Fibroblast of lung (primary cell): ENCODE results near the gene RGS3. TPM values are rescaled to one million over a fixed set of nuclear protein-coding genes. Genes with fewer than 3 reads are reported as not detected.
A peak's percentile ranks its signal among the peaks of the same experiment; 100 is the strongest.

Experiments
- DNase-seq, 2 donors: peaks; one replicate each; pipeline versions ENCODE4 v3.0.0 to v3.0.0-alpha.2; 2010; ENCODE audit warnings: low read depth in 2 of 2
- H2AFZ ChIP-seq: 2 replicates; pipeline ENCODE4 v1.5.1; 2012; ENCODE audit warnings: low read length, control low read depth, inconsistent platforms
- H3K27ac ChIP-seq: 2 replicates; pipeline ENCODE4 v1.5.1; 2011; ENCODE audit warnings: low read length, control low read depth; ENCODE audit not compliant: insufficient read depth
- H3K27me3 ChIP-seq: 2 replicates; pipeline ENCODE4 v1.5.1; 2011; ENCODE audit warnings: mild to moderate bottlenecking, low read length; ENCODE audit not compliant: control insufficient read depth, insufficient read depth
- H3K36me3 ChIP-seq: 2 replicates; pipeline ENCODE4 v1.5.1; 2011; ENCODE audit warnings: low read length; ENCODE audit not compliant: control insufficient read depth, insufficient read depth
- H3K4me1 ChIP-seq: 2 replicates; pipeline ENCODE4 v1.5.1; 2011; ENCODE audit warnings: low read length; ENCODE audit not compliant: control insufficient read depth, insufficient read depth; ENCODE audit errors: extremely low read depth
- H3K4me2 ChIP-seq: 2 replicates; pipeline ENCODE4 v1.5.1; 2011; ENCODE audit warnings: low read length, control low read depth; ENCODE audit not compliant: insufficient read depth; ENCODE audit errors: extremely low read depth
- H3K4me3 ChIP-seq, 4 experiments: fragments of 200-600 bp in 1 of 4; sonication (generic) in 1 of 4; replicated peaks in 1 of 4; 2 replicates each; pipeline ENCODE4 v1.5.1; 2011 to 2016; ENCODE audit warnings: low read length in 4 of 4, low read depth in 3 of 4, mild to moderate bottlenecking in 3 of 4, control low read depth in 2 of 4, inconsistent platforms in 1 of 4, mixed read lengths in 1 of 4; ENCODE audit not compliant: insufficient read depth in 1 of 4; ENCODE audit errors: control extremely low read depth in 1 of 4
- H3K79me2 ChIP-seq: 2 replicates; pipeline ENCODE4 v1.5.1; 2012; ENCODE audit warnings: mild to moderate bottlenecking, low read length, inconsistent platforms; ENCODE audit not compliant: control insufficient read depth, insufficient read depth
- H3K9ac ChIP-seq: 2 replicates; pipeline ENCODE4 v1.5.1; 2011; ENCODE audit warnings: mild to moderate bottlenecking, low read length, control low read depth; ENCODE audit not compliant: insufficient read depth
- H3K9me3 ChIP-seq: 2 replicates; pipeline ENCODE4 v1.5.1; 2012; ENCODE audit warnings: low read depth, low read length; ENCODE audit not compliant: control insufficient read depth, insufficient read depth
- H4K20me1 ChIP-seq: 2 replicates; pipeline ENCODE4 v1.5.1; 2011; ENCODE audit warnings: low read length; ENCODE audit not compliant: control insufficient read depth, insufficient read depth; ENCODE audit errors: extremely low read depth
- EZH2 ChIP-seq: IDR thresholded peaks from 2 replicates; pipeline ENCODE4 v1.5.1; 2012; ENCODE audit warnings: low read length, control low read depth, mild to moderate bottlenecking; ENCODE audit errors: missing control alignments
- polyA plus RNA-seq, 2 donors: library from polyadenylated mRNA; depleted of rRNA in 1 of 2; stranded (reverse) in 1 of 2; unstranded in 1 of 2; fragments of >200 nt; gene quantifications; 2 replicates each; pipeline ENCODE4 v1.2.1, GENCODE V29; 2011 to 2012; ENCODE audit warnings: missing spikeins in 1 of 2
- total RNA-seq: library from RNA; depleted of rRNA; stranded (reverse); fragments of >200 nt; gene quantifications from 2 replicates; pipeline ENCODE4 v1.2.1, GENCODE V29; 2014
- TF ChIP-seq, protein P1 (sequence below), 2 donors: IDR thresholded peaks in 1 of 2; conservative IDR thresholded peaks in 1 of 2; 1 replicate in 1 of 2; 2 replicates in 1 of 2; pipeline ENCODE4 v1.5.1; 2011 to 2012; ENCODE audit warnings: low read length in 2 of 2, control low read depth in 1 of 2, inconsistent platforms in 1 of 2, low read depth in 1 of 2, mild to moderate bottlenecking in 1 of 2

RGS3 gene
- total and polyA plus RNA-seq, 2 donors (not counting 1 experiment from before 2014, with no cell fraction given): 48.1 to 74.3 TPM

DNA sequence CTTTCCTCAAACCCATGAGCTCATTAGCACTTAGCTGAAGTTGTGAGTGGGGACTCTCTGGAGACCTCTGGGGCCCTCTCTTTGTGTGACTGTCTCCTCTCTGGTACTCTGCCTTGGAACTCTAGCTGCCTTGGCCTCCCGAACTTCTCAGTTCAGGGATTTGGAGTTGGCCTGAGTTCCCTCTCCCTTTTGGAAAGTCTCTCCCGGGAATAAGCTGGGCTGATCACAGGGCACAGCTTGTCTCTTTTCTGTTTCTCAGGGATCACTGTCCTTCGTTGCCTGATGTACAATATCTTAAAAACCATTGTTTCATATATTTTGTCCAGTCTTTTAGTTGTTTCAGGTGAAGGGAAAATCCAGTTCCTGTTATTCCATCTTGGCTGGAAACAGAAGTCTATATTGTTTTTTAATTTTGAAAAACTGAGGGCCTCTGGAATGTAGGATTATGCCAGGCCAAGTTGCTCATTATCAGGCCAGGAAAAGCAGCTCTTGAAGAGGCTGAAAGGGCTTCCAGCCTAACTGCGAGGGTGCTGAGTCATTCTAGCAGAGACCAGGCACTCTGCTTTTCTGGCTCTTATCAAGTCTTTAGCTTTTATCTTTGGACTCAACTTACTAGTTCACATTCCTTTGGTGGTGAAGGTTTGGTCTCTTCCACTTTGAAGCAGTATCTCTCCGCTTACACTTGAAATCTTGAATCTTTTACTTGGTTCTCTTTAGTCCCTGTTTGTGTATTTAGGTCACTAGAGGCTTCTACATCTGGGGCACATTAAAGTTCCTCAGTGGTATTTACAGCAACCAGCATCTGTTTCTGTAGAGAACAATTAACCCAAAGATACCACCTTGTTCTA is 8.4 kb upstream of the RGS3 start:
- Histone ChIP-seq H3K4me1 (peaks cover 12% of the 10 kb centered on the region), H3K4me3 (no peak overlapping the region), H3K9me3 (no peaks in the 10 kb centered on the region)

DNA sequence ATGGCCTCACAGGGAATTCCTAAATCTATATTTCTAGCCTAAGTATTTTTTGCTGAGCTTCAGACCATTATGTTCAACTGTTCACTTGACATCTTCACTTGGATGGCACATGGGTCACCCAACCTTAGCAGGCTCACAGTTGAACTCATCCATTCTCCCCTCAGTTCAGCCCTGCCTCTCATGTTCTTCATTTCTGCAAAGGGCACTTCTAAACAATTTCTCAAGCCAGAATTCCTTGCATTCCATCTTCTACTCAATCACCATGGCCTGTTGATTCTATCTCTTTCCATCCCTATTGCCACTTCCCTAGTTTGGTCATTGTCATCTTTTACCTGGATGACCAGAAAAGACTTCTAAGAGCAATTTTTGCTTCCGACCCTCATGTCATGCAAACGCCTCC is 7.3 kb upstream of the RGS3 start:
- no peak overlapping the region for H3K9ac ChIP-seq
- no peaks in the 10 kb centered on the region for H3K36me3 ChIP-seq
- H3K4me1 ChIP-seq: peaks cover 12% of the 10 kb centered on the region
- no peaks in the 10 kb centered on the region for H4K20me1 ChIP-seq
- no peak overlapping the region for H3K27ac ChIP-seq
- H3K4me3 ChIP-seq: no peak overlapping the region
- H3K27me3 ChIP-seq: no peaks in the 10 kb centered on the region
- no peaks in the 10 kb centered on the region for H3K9me3 ChIP-seq
- no peaks in the 10 kb centered on the region for H3K79me2 ChIP-seq
- no peak overlapping the region for H2AFZ ChIP-seq
- TF ChIP-seq EZH2: no peak
- TF ChIP-seq, protein P1, sequence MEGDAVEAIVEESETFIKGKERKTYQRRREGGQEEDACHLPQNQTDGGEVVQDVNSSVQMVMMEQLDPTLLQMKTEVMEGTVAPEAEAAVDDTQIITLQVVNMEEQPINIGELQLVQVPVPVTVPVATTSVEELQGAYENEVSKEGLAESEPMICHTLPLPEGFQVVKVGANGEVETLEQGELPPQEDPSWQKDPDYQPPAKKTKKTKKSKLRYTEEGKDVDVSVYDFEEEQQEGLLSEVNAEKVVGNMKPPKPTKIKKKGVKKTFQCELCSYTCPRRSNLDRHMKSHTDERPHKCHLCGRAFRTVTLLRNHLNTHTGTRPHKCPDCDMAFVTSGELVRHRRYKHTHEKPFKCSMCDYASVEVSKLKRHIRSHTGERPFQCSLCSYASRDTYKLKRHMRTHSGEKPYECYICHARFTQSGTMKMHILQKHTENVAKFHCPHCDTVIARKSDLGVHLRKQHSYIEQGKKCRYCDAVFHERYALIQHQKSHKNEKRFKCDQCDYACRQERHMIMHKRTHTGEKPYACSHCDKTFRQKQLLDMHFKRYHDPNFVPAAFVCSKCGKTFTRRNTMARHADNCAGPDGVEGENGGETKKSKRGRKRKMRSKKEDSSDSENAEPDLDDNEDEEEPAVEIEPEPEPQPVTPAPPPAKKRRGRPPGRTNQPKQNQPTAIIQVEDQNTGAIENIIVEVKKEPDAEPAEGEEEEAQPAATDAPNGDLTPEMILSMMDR (conservative IDR thresholded peaks at IDR 0.05 in 1 of 2, IDR thresholded peaks at IDR 0.05 in 1 of 2; ENCODE audit: low read depth in 1 of 2, low read length in 2 of 2): no peak
- peak in 1 of 2 donors; percentile 45 for DNase-seq
- H3K4me2 ChIP-seq: no peak overlapping the region

More for the DNA sequence above, 8.4 kb upstream of the RGS3 start:
- no peaks in the 10 kb centered on the region for H3K27me3 ChIP-seq
- H3K27ac ChIP-seq: peak overlapping the region; percentile 58
- TF ChIP-seq, protein P1 (conservative IDR thresholded peaks at IDR 0.05 in 1 of 2, IDR thresholded peaks at IDR 0.05 in 1 of 2; ENCODE audit: low read depth in 1 of 2, low read length in 2 of 2): no peak
- TF ChIP-seq EZH2: no peak
- H2AFZ ChIP-seq: peak overlapping the region; percentile 13
- peak; percentile 84 to 98 for DNase-seq
- H4K20me1 ChIP-seq: no peaks in the 10 kb centered on the region
- H3K79me2 ChIP-seq: no peaks in the 10 kb centered on the region
- no peak overlapping the region for H3K9ac ChIP-seq
- peak overlapping the region; percentile 11 for H3K4me2 ChIP-seq
- H3K36me3 ChIP-seq: no peaks in the 10 kb centered on the region

DNA sequence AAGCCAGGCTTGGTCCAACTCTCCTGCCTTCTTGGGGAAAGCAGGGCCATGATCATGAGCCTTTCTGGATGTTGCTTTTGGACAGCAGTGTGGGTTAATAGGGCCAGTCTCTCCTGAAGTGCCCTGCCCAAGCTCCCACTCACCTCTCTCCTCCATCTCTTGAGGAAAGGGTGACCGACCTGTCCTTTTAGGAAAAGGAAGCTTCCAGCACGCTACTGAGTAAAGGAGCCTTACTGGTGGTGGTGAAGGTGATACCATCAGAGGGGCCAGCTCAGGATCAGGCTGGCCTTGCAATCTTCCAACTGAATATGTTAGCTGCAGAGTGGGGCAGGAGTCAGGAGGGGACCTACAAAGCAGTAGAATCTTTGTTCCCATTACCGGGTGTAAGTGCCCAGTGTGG is 2.2 kb upstream of the RGS3 start:
- no peaks in the 10 kb centered on the region for H4K20me1 ChIP-seq
- H3K36me3 ChIP-seq: no peaks in the 10 kb centered on the region
- H3K27me3 ChIP-seq: peaks cover 2% of the 10 kb centered on the region
- peaks cover 3% of the 10 kb centered on the region for H3K4me1 ChIP-seq
- H3K79me2 ChIP-seq: no peaks in the 10 kb centered on the region
- no peak for DNase-seq
- no peak overlapping the region for H3K9ac ChIP-seq
- no peak overlapping the region for H3K27ac ChIP-seq
- no peak overlapping the region for H2AFZ ChIP-seq
- no peak overlapping the region for H3K4me3 ChIP-seq
- TF ChIP-seq, protein P1 (conservative IDR thresholded peaks at IDR 0.05 in 1 of 2, IDR thresholded peaks at IDR 0.05 in 1 of 2; ENCODE audit: low read depth in 1 of 2, low read length in 2 of 2): no peak
- no peak for TF ChIP-seq EZH2
- no peak overlapping the region for H3K4me2 ChIP-seq
- H3K9me3 ChIP-seq: no peaks in the 10 kb centered on the region
